ENCODE data around the gene ACO2.

ACO2 gene

GRCh38 chr22:41573677-41574076 is 104.8 kb downstream of the ACO2 start:
- DNase-seq, result no peak

GRCh38 chr22:41574847-41575381 is 106.0 kb downstream of the ACO2 start:
- no peak for DNase-seq

- no peak for DNase-seq
Observed at GRCh38 chr22:41575533-41575932, 106.6 kb downstream of the ACO2 start.

- peak; percentile 52 for DNase-seq
Observed at GRCh38 chr22:41576877-41577276, 108.0 kb downstream of the ACO2 start.

- no peak for DNase-seq
Observed at GRCh38 chr22:41578114-41578513, 109.2 kb downstream of the ACO2 start.

All from RPMI8226 (cell line).